NCI-H2227 (cell line): ENCODE data around the gene PRKRIP1.
A peak's percentile ranks its signal among the peaks of the same experiment; 100 is the strongest.
"Not testable (repeated sequence)": the region's sequence is repeated elsewhere in the genome, so short reads cannot be mapped to it uniquely, and the experiment has no call there.

Experiments used
- DNase-seq: peaks from one replicate; lab custom pipeline; 2025; ENCODE audit not compliant: unreplicated experiment; lab: John Stamatoyannopoulos, UW

PRKRIP1 gene

GRCh38 chr7:102395873-102396709, at the start of gene PRKRIP1:
Gene PRKRIP1 (plus strand): TSS chr7:102396363. CDS start chr7:102396412, 49 bp downstream.
- peak; percentile 97 for DNase-seq

GRCh38 chr7:102346983-102347382, 49.2 kb upstream of the PRKRIP1 start:
- not testable (repeated sequence) for DNase-seq

GRCh38 chr7:102356344-102356743, 39.8 kb upstream of the PRKRIP1 start, which contains the start of gene SPDYE6:
Gene SPDYE6 (minus strand): TSS chr7:102356444. CDS start chr7:102356023, 421 bp downstream.
- not testable (repeated sequence) for DNase-seq

GRCh38 chr7:102363549-102364393, 32.4 kb upstream of the PRKRIP1 start:
- peak; percentile 98 for DNase-seq

- DNase-seq = not testable (repeated sequence)
Observed at GRCh38 chr7:102364394-102364886, 31.7 kb upstream of the PRKRIP1 start.

GRCh38 chr7:102365390-102365789, 30.8 kb upstream of the PRKRIP1 start:
- DNase-seq = not testable (repeated sequence)

- DNase-seq = not testable (repeated sequence)
Observed at GRCh38 chr7:102370038-102370437, 26.1 kb upstream of the PRKRIP1 start.

GRCh38 chr7:102372796-102373195, 23.4 kb upstream of the PRKRIP1 start:
- not testable (repeated sequence) for DNase-seq

GRCh38 chr7:102376964-102377466, 19.1 kb upstream of the PRKRIP1 start:
- no peak for DNase-seq

GRCh38 chr7:102380837-102381236, 15.3 kb upstream of the PRKRIP1 start:
- not testable (repeated sequence) for DNase-seq

GRCh38 chr7:102381696-102382425, 14.3 kb upstream of the PRKRIP1 start:
- not testable (repeated sequence) for DNase-seq

GRCh38 chr7:102387064-102387463, 9.1 kb upstream of the PRKRIP1 start:
- peak; percentile 42 for DNase-seq

- DNase-seq = no peak
Observed at GRCh38 chr7:102389810-102390209, 6.4 kb upstream of the PRKRIP1 start.

GRCh38 chr7:102390697-102391484, 5.3 kb upstream of the PRKRIP1 start:
- peak; percentile 88 for DNase-seq

- no peak for DNase-seq
Observed at GRCh38 chr7:102392330-102392729, 3.8 kb upstream of the PRKRIP1 start.

GRCh38 chr7:102393467-102393866, 2.7 kb upstream of the PRKRIP1 start:
- DNase-seq = no peak

GRCh38 chr7:102395592-102395872, 631 bp upstream of the PRKRIP1 start:
- DNase-seq = peak; percentile 67

- DNase-seq = no peak
Observed at GRCh38 chr7:102396710-102397019, 502 bp downstream of the PRKRIP1 start.

GRCh38 chr7:102398543-102398942, 2.4 kb downstream of the PRKRIP1 start:
- no peak for DNase-seq

- no peak for DNase-seq
Observed at GRCh38 chr7:102400360-102400759, 4.2 kb downstream of the PRKRIP1 start.
